ENCODE results near the gene SLC23A1. TPM values are rescaled to one million over a fixed set of nuclear protein-coding genes. Genes with fewer than 3 reads are reported as not detected.

The SLC23A1 gene
- total RNA-seq, 6 experiments from 2014 or later = 11.7 to 51.0 (median 22.8) TPM

- H3K27me3 ChIP-seq = no peaks in the 10 kb centered on the region
- peak; percentile 88 for TF ChIP-seq POLR2A (IDR thresholded peaks at IDR 0.05)
- TF ChIP-seq CTCF (IDR thresholded peaks at IDR 0.05) = peak; percentile 66 to 78 (median 74)
- H3K4me3 ChIP-seq = peak within 1 kb of the TSS; percentile 96 to 99 (median 99)
- DNase-seq = peak; percentile 98
- intact Hi-C loops (cut with DNase I) = no loop called here
- WGBS (ENCODE audit: insufficient coverage, low coverage, low lambda C conversion rate, missing lambda C conversion rate) = under 1% methylated on average over 33 of the region's 66 CpGs
- no peaks in the 10 kb centered on the region for H3K36me3 ChIP-seq
- H3K9me3 ChIP-seq = no peaks in the 10 kb centered on the region
- peak; percentile 96 to 99 (median 98) for ATAC-seq
- peaks cover 0 to 28% (median 4%) of the 10 kb centered on the region in 4 donors for H3K4me1 ChIP-seq
- peak within 1 kb of the TSS; percentile 97 to 99 (median 97) for H3K27ac ChIP-seq
Measured at GRCh38 chr5:139341689-139342422, 41.2 kb downstream of the SLC23A1 start, which contains the start of gene PAIP2. TSS of gene PAIP2 (plus strand) at chr5:139341854. CDS start at chr5:139363785, 21,931 bp downstream.

GRCh38 chr5:139341187-139341688, 41.9 kb downstream of the SLC23A1 start:
- 5% methylated on average over 11 of the region's 17 CpGs for WGBS (ENCODE audit: insufficient coverage, low coverage, low lambda C conversion rate, missing lambda C conversion rate)
- H3K9me3 ChIP-seq = no peaks in the 10 kb centered on the region
- DNase-seq = no peak
- ATAC-seq = no peak
- intact Hi-C loops (cut with DNase I) = no loop called here
- H3K36me3 ChIP-seq = no peaks in the 10 kb centered on the region
- H3K27ac ChIP-seq = peak overlapping the region in 2 of 3 donors; percentile 97 to 99
- peak overlapping the region; percentile 96 to 99 (median 99) for H3K4me3 ChIP-seq
- H3K27me3 ChIP-seq = no peaks in the 10 kb centered on the region
- TF ChIP-seq POLR2A (IDR thresholded peaks at IDR 0.05) = no peak
- no peak for TF ChIP-seq CTCF (IDR thresholded peaks at IDR 0.05)
- H3K4me1 ChIP-seq = peaks cover 0 to 28% (median 4%) of the 10 kb centered on the region in 4 donors

- 80% methylated on average over 1 of the region's 2 CpGs for WGBS (ENCODE audit: insufficient coverage, low coverage, low lambda C conversion rate, missing lambda C conversion rate)
- intact Hi-C loops (cut with DNase I) = no loop called here
- peaks cover 0 to 28% (median 4%) of the 10 kb centered on the region in 4 donors for H3K4me1 ChIP-seq
- DNase-seq (no peak), ATAC-seq (no peak)
- no peaks in the 10 kb centered on the region for H3K9me3 ChIP-seq
- no peak overlapping the region for H3K4me3 ChIP-seq
- TF ChIP-seq POLR2A (IDR thresholded peaks at IDR 0.05) = no peak
- no peaks in the 10 kb centered on the region for H3K27me3 ChIP-seq
- no peaks in the 10 kb centered on the region for H3K36me3 ChIP-seq
- no peak overlapping the region for H3K27ac ChIP-seq
Measured at GRCh38 chr5:139340051-139340450, 43.0 kb downstream of the SLC23A1 start.

- no peak for TF ChIP-seq POLR2A (IDR thresholded peaks at IDR 0.05)
- no peak for TF ChIP-seq CTCF (IDR thresholded peaks at IDR 0.05)
- Histone ChIP-seq H3K27me3 (no peaks in the 10 kb centered on the region), H3K4me1 (peaks cover 0 to 2% (median 0%) of the 10 kb centered on the region in 4 donors), H3K27ac (no peak overlapping the region), H3K4me3 (no peak overlapping the region), H3K9me3 (no peaks in the 10 kb centered on the region), H3K36me3 (peaks cover 0 to 26% (median 5%) of the 10 kb centered on the region in 4 donors)
- ATAC-seq (peak in 1 of 4 donors; percentile 8), DNase-seq (no peak)
- 71% methylated on average over 6 of the region's 6 CpGs for WGBS (ENCODE audit: insufficient coverage, low coverage, low lambda C conversion rate, missing lambda C conversion rate)
- intact Hi-C loops (cut with DNase I) = no loop called here
Measured at GRCh38 chr5:139335811-139336210, 47.3 kb downstream of the SLC23A1 start.

Other genes with a start within 250 kb of the SLC23A1 start
- 10 to 100 TPM; 57.6 to 94.9 (median 67.0) TPM for gene SIL1, start 184.9 kb downstream of the SLC23A1 start, total RNA-seq
- gene MATR3, start 89.6 kb downstream of the SLC23A1 start, total RNA-seq = 10 to 100 TPM; 43.5 to 73.8 (median 65.3) TPM
- 10 to 100 TPM; 34.5 to 55.8 (median 41.4) TPM for gene PAIP2, start 41.4 kb downstream of the SLC23A1 start, total RNA-seq
- gene MZB1, start 6.6 kb upstream of the SLC23A1 start, total RNA-seq = 1 to 10 TPM in 3 of 6 experiments, under 1 TPM in 3; 0.37 to 5.1 (median 1.1) TPM
- under 1 TPM; 0.25 to 0.51 (median 0.41) TPM for gene PROB1, start 11.8 kb upstream of the SLC23A1 start, total RNA-seq
- 1 to 10 TPM; 1.5 to 4.0 (median 2.6) TPM for gene SPATA24, start 20.8 kb upstream of the SLC23A1 start, total RNA-seq
- 1 to 10 TPM in 2 of 6 experiments, under 1 TPM in 4; 0.37 to 2.9 (median 0.75) TPM for gene DNAJC18, start 56.2 kb upstream of the SLC23A1 start, total RNA-seq
- gene ECSCR, start 79.4 kb upstream of the SLC23A1 start, total RNA-seq = 1 to 10 TPM; 1.2 to 5.1 (median 2.3) TPM
- gene SMIM33, start 87.7 kb upstream of the SLC23A1 start, total RNA-seq = not detected
- 10 to 100 TPM in 2 of 6 experiments, 1 to 10 TPM in 4; 4.9 to 11.3 (median 7.0) TPM for gene STING1, start 99.5 kb upstream of the SLC23A1 start, total RNA-seq
- 10 to 100 TPM; 38.3 to 68.3 (median 53.1) TPM for gene UBE2D2, start 178.0 kb upstream of the SLC23A1 start, total RNA-seq